ENCODE results near the gene PRM2.

PRM2 gene

DNA sequence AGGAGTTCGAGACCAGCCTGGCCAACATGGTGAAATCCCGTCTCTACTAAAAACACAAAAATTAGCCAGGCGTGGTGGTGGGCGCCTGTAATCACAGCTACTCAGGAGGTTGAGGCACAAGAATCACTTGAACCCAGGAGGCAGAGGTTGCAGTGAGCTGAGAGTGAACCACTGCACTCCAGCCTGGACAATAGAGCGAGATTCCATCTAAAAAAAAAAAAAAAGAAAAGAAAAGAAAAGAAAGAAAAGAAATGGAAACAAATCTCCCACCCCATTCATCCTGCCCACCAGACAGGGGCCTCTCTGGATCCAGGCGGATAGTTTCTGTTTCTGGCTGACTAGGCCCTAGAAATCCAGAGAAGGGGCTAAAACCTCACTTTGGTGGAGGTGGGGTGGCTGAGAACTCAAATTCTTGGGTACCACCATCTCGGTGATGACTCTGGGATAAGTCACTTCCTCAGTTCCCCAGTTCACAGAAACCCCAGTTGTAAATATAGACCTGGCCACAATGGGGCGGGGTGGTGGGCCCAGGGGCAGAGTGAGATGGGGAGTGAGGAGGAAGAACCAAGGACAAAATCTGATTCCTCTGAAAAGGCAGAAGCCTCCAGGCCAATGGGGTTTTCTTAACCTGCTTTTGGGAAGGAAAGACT is 42.4 kb downstream of the PRM2 start:
- Histone ChIP-seq H3K9ac (peak overlapping the region in 3 of 11 experiments; percentile 24 to 69 (median 46); a peak in 2 of 22 replicates), H3K9me3 (replicated peaks in 1 of 11) (no peaks in the 10 kb centered on the region), H3K36me3 (no peaks in the 10 kb centered on the region), H3K4me2 (peak overlapping the region; percentile 70 to 97 (median 86)), H3K27ac (peak overlapping the region in 2 of 11 experiments; percentile 73 to 80; a peak in 5 of 22 replicates), H3K27me3 (peaks cover 0 to 13% (median 0%) of the 10 kb centered on the region in 11 experiments; a peak in 2 of 22 replicates), H4K20me1 (no peaks in the 10 kb centered on the region; a peak in 1 of 22 replicates), H3K4me3 (no peak overlapping the region), H3K4me1 (peaks cover 47 to 90% (median 75%) of the 10 kb centered on the region in 10 experiments)
- TF ChIP-seq Cebpa-rat (IDR thresholded peaks at IDR 0.05): no peak

DNA sequence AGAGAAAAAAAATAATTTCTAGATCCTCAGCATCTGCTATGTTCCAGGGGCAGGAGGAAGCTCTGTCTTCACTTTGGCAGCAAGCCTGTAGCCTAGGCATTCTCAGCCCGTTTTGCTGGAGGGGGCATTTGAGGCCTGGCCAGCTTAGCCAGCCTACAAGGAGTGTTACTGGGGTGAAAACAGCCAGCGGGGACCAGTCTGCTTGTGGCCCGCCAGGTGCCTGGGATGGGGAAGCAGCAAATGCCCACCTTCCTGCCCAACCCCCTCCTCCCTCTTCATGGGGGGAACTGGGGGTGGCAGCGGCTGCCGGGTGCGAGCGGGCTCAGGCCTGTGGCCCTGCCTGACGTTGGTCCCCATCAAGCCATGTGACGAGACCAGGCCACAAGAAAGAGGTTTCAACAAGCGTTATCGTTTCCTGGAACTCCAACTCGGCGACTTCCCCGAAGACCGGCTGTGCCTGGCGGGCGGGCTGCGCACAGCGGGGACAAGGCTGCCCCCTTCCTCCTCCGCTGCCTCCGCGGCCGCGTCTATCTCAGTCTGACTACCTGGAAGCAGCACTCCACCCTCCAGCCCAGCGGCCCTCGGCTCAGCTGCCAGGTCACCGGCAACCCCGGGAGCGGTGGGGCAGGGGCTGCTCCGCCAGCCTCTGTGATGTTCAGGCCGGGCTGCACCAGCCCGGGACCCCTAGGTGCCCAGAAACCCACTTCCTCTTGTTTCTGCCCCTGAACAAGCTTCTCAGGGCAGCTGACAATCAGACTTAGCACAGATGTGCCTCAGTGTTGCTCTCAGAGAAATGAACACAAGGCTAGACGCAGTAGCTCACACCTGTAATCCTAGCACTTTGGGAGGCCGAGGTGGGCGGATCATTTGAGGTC is 43.2 kb downstream of the PRM2 start:
- Histone ChIP-seq H3K4me3 (peak overlapping the region in 5 of 10 experiments; percentile 25 to 43 (median 34); a peak in 6 of 20 replicates), H3K36me3 (no peaks in the 10 kb centered on the region), H3K27me3 (peaks cover 0 to 8% (median 0%) of the 10 kb centered on the region in 11 experiments; a peak in 1 of 22 replicates), H3K4me1 (peaks cover 47 to 82% (median 69%) of the 10 kb centered on the region in 10 experiments), H3K9me3 (replicated peaks in 1 of 11) (no peaks in the 10 kb centered on the region), H3K4me2 (peak overlapping the region; percentile 70 to 97 (median 86)), H3K27ac (peak overlapping the region; percentile 46 to 80 (median 65); a peak in 20 of 22 replicates), H4K20me1 (no peaks in the 10 kb centered on the region; a peak in 1 of 22 replicates), H3K9ac (peak overlapping the region; percentile 24 to 69 (median 64); a peak in 21 of 22 replicates)
- TF ChIP-seq Cebpa-rat (IDR thresholded peaks at IDR 0.05): no peak

DNA sequence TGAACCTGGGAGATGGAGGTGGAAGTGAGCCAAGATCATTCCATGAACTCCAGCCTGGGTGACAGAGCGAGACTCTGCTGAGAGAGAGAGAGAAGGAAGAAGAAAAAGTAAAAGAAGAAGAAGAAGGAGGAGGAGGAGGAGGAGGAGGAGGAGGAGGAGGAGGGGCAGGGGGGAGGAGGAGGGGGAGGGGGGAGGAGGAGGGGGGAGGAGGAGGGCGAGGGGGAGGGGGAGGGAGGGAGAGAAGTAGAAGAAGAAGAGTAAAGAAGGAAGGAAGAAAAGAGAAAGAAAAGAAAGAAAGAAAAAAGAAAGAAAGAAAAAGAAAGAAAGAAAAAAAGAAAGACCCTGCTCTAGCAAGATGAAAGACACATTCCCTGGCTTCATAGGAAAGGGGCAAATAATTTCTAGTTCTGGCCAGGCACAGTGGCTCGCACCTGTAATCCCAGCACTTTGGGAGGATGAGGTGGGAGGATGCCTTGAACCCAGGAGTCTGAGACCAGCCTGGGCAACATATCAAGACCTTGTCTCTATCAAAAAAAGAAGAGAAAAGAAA is 43.9 kb downstream of the PRM2 start:
- Histone ChIP-seq H3K27ac (peak overlapping the region; percentile 46 to 80 (median 65); a peak in 19 of 22 replicates), H3K4me3 (no peak overlapping the region), H3K4me2 (peak overlapping the region; percentile 70 to 97 (median 86)), H3K4me1 (peaks cover 47 to 75% (median 63%) of the 10 kb centered on the region in 10 experiments), H3K27me3 (peaks cover 0 to 8% (median 0%) of the 10 kb centered on the region in 11 experiments; a peak in 1 of 22 replicates), H4K20me1 (no peaks in the 10 kb centered on the region; a peak in 1 of 22 replicates), H3K9ac (peak overlapping the region; percentile 24 to 69 (median 64); a peak in 19 of 22 replicates), H3K36me3 (no peaks in the 10 kb centered on the region), H3K9me3 (replicated peaks in 1 of 11) (no peaks in the 10 kb centered on the region)
- no peak for TF ChIP-seq Cebpa-rat (IDR thresholded peaks at IDR 0.05)

DNA sequence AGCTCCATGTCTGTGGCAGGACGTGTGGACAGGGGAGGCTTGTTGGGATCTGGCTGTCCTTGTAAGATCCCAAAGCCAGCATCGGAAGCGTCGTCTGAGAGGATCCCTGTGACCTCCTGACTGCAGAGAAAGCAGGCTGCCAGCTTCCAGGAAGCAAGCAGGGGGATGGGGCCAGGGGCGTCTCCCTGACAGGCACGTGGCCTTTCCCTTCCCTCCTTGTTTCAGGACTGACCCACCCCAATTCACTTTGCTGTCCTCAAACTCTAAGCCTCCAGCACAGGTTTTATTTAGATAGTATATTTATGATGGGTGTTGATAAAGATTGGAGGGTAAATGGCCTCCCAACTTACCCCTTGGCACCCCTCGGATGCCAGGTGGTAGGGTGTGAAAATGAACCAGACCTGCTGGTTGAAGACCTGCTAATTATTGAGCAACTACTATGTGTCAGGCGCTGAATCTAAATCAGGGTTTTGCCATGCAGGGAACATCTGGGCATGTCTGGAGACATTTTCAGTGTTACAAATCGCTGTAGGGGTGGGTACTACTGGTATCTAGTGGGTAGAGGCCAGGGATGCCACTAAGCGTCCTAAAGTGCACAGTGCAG is 44.8 kb downstream of the PRM2 start:
- 0 out of 22 replicates have a peak overlapping the region, but pooled peaks of 1 of the 11 experiments have one; percentile 19 for H3K9ac ChIP-seq
- H3K4me3 ChIP-seq: no peak overlapping the region
- peak overlapping the region; percentile 14 to 62 (median 47); a peak in 19 of 22 replicates for H3K4me2 ChIP-seq
- H3K4me1 ChIP-seq: peaks cover 46 to 67% (median 55%) of the 10 kb centered on the region in 10 experiments
- no peaks in the 10 kb centered on the region; a peak in 1 of 22 replicates for H4K20me1 ChIP-seq
- no peak for TF ChIP-seq Cebpa-rat (IDR thresholded peaks at IDR 0.05)
- H3K27ac ChIP-seq: no peak overlapping the region
- H3K36me3 ChIP-seq: no peaks in the 10 kb centered on the region
- peaks cover 0 to 8% (median 0%) of the 10 kb centered on the region in 11 experiments; a peak in 3 of 22 replicates for H3K27me3 ChIP-seq
- H3K9me3 ChIP-seq (replicated peaks in 1 of 11): no peaks in the 10 kb centered on the region

DNA sequence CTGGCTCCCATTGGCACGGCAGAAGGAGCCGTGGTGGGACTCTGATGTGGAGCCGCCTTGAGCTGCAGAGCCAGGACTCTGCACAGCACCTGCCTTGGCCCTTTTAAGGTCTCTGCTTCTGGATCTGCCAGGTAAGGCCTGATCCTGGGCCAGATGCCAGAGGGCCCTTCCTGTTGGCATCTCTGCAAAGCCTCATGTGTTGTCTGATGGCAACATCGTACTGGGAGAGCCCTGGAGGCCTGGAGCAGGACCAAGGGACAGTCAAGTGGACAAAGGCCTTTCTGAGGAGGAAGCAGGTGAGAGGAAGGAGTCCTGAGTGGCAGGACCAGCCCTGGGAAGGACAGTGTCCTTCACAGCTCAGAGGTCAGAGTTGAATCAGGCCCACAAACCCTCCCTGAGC is 46.4 kb downstream of the PRM2 start:
- H3K4me1 ChIP-seq: peaks cover 46 to 67% (median 55%) of the 10 kb centered on the region in 10 experiments
- no peaks in the 10 kb centered on the region for H3K9me3 ChIP-seq (replicated peaks in 1 of 11)
- H3K4me2 ChIP-seq: peak overlapping the region in 2 of 11 experiments; percentile 14 to 27; a peak in 2 of 22 replicates
- H3K27me3 ChIP-seq: peaks cover 0 to 18% (median 0%) of the 10 kb centered on the region in 11 experiments; a peak in 5 of 22 replicates
- no peak for TF ChIP-seq Cebpa-rat (IDR thresholded peaks at IDR 0.05)
- H3K27ac ChIP-seq: no peak overlapping the region
- H3K9ac ChIP-seq: no peak overlapping the region
- no peaks in the 10 kb centered on the region for H3K36me3 ChIP-seq
- H3K4me3 ChIP-seq: no peak overlapping the region
- peaks cover 0 to 2% (median 0%) of the 10 kb centered on the region in 11 experiments; a peak in 1 of 22 replicates for H4K20me1 ChIP-seq

DNA sequence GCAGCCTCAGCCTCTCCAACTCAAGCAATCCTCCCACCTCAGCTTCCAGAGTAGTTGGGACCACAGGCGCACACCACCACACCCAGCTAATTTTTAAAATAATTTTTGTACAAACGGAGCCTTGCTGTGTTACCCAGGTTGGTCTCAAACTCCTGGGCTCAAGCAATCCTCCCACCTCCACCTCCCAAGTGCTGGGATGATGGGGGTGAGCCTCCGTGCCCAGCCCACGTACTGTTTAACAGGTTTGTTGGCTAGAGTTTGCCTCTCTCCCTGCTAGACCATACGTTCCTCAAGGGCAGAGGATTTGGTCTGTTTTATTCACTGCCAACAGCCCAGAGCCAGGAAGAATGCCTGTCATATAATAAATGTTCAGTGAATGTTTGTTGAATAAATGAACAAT is 46.8 kb downstream of the PRM2 start:
- no peak overlapping the region for H3K27ac ChIP-seq
- no peaks in the 10 kb centered on the region for H3K9me3 ChIP-seq (replicated peaks in 1 of 11)
- no peak for TF ChIP-seq Cebpa-rat (IDR thresholded peaks at IDR 0.05)
- H4K20me1 ChIP-seq: peaks cover 0 to 7% (median 0%) of the 10 kb centered on the region in 11 experiments; a peak in 2 of 22 replicates
- no peaks in the 10 kb centered on the region for H3K36me3 ChIP-seq
- peaks cover 46 to 67% (median 55%) of the 10 kb centered on the region in 10 experiments for H3K4me1 ChIP-seq
- no peak overlapping the region for H3K4me3 ChIP-seq
- H3K4me2 ChIP-seq: no peak overlapping the region
- H3K9ac ChIP-seq: no peak overlapping the region
- H3K27me3 ChIP-seq: peaks cover 0 to 18% (median 0%) of the 10 kb centered on the region in 11 experiments; a peak in 5 of 22 replicates

DNA sequence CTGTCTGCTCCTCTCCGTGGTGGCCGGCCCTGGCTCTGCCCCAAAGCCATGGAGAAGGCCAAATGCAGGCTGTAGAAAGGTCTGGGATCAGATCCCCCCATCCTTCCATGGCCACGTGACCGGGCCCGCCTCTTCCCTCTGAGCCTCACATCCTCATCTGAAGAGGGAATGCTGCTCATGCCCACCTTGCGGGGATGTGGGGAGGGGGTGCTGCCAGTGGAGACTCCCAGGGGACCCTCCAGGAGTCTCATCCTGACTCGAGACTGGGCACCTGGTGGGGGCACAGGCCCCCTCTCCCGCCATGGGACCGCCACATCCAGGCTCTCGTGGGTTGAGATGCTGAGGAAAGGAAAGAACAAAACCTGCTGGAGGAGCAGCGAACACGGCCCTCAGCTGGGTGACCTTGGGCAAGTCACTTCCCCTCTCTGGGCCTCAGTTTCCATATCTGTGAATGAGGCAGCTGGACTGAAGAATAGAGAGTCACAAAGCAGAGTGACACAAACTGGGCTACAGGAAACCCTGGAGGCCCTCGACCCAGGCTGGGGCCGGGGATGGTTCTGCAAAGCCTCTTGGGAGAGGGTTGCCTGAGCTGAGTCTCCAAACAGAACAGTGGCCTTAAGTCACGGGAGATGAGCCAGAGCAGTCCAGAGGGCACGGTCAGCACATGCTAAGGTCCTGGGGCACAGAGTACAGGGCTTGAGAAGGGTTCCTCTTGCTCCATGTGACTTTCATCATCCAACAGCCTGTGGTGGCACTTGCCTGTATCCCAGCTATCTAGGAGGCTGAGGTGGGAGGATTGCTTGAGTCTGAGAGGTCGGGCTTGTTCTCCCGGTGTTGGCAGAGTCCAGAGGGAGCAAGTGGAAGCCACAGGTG is 50.4 kb downstream of the PRM2 start:
- H3K4me1 ChIP-seq: peaks cover 29 to 47% (median 37%) of the 10 kb centered on the region in 10 experiments
- H3K9ac ChIP-seq: peak overlapping the region in 9 of 11 experiments; percentile 39 to 73 (median 61); a peak in 17 of 22 replicates
- peak overlapping the region in 8 of 10 experiments; percentile 20 to 63 (median 34); a peak in 12 of 20 replicates for H3K4me3 ChIP-seq

More for the DNA sequence above, 50.4 kb downstream of the PRM2 start:
- Histone ChIP-seq H4K20me1 (peaks cover 0 to 9% (median 0%) of the 10 kb centered on the region in 11 experiments; a peak in 2 of 22 replicates), H3K27ac (peak overlapping the region in 9 of 11 experiments; percentile 59 to 78 (median 70); a peak in 18 of 22 replicates), H3K4me2 (peak overlapping the region; percentile 81 to 98 (median 92)), H3K36me3 (no peaks in the 10 kb centered on the region), H3K27me3 (peaks cover 0 to 11% (median 0%) of the 10 kb centered on the region in 11 experiments; a peak in 5 of 22 replicates), H3K9me3 (replicated peaks in 1 of 11) (no peaks in the 10 kb centered on the region)
- TF ChIP-seq Cebpa-rat (IDR thresholded peaks at IDR 0.05): no peak
